GM18519 (cell line): Measurements from ENCODE around the gene FCGR3A.
"Not testable (repeated sequence)": the region's sequence is repeated elsewhere in the genome, so short reads cannot be mapped to it uniquely, and the experiment has no call there.

ENCODE experiments used
- ATAC-seq: cut with Tn5 transposase; IDR thresholded peaks from one replicate; pipeline ENCODE4 v1.9.1; 2021; ENCODE audit warnings: mild to moderate bottlenecking, moderate library complexity; ENCODE audit not compliant: unreplicated experiment, low FRiP score

Gene FCGR3A

DNA sequence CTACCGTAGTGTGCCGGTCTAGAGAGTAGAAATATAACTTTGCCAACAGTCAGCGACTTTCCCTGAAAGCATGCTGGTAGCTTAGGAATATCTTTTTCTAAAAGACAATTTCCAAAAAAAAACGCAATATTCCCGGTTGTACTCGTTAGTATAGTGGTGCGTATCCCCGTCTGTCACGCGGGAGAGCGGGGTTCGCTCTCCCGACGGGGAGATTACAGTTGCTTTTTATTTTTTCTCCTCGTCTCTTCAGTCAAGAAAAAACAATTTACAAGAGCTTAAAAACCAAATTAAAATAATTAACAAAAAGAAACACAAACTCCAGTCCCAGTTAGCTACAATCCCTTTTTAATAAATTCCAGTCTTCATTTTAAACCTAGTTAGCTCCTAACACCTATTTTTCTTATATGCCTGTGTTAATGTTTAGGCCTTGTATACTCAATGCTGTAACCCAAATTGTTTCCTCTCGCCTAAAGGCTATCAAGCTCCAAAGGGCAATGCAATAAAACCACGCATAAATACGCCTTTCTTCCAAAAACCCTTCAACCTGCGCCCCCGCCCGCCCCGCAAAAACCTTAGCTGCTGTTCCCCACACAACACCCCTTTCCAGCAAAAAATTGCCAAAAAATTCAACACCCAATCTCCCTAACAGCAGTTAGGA lies 17.5 kb downstream of the FCGR3A start:
- ATAC-seq = no peak

DNA sequence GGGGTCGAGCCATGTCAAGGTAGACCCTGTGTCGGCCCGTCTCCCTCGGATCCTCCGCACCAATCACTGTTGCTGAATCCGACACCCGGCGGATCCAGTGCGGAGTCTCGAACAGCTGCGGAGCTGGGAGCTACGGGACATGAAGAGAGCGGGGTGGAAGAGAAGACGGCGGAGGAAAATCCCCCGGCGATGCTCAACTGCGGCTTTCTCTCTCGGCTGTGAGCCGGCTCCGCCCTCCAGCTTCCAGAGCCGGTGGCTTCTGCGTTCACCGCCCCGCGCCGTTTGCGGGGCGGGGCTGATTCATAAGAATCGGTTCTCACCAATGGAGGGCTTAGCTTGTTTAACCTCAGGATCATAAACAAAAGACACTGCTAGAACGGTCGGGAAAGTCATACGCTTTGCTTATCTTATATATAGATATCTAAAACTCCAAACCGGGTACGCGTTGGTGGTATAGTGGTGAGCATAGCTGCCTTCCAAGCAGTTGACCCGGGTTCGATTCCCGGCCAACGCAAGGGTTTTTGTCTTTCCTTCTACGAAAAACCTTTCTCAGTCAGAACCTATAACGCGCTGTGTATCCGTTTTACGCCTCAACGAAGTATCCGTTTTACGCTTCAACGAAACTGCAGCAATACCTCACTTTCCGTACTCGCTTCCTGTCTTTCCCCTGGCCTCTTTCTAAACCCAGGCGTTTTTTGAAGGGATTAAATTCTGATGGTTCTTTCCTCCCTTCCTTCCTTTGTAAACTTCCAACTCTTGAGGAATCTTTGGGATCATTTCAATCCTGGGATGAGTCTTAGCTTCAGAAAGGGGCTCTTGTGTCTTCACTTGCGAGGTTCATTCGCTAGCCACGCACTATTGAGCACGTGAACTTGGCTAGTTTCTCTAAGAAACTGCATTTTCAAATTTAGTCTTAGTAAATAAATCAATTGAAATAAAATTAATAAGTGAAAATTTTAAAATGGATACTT lies 18.7 kb downstream of the FCGR3A start:
- peak; percentile 47 for ATAC-seq

GRCh38 chr1:161530158-161530557 lies 19.5 kb downstream of the FCGR3A start:
- ATAC-seq = peak; percentile 23

- ATAC-seq = not testable (repeated sequence)
These were observed 20.0 kb downstream of the FCGR3A start for GRCh38 chr1:161529463-161530104.

GRCh38 chr1:161528550-161528949 lies 21.1 kb downstream of the FCGR3A start:
- not testable (repeated sequence) for ATAC-seq

- ATAC-seq = not testable (repeated sequence)
These were observed 23.7 kb downstream of the FCGR3A start for GRCh38 chr1:161525918-161526317.

DNA sequence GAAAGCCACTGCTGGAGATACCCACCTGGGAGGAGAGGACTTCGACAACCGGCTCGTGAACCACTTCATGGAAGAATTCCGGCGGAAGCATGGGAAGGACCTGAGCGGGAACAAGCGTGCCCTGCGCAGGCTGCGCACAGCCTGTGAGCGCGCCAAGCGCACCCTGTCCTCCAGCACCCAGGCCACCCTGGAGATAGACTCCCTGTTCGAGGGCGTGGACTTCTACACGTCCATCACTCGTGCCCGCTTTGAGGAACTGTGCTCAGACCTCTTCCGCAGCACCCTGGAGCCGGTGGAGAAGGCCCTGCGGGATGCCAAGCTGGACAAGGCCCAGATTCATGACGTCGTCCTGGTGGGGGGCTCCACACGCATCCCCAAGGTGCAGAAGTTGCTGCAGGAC lies 24.3 kb downstream of the FCGR3A start:
- ATAC-seq = not testable (repeated sequence)

DNA sequence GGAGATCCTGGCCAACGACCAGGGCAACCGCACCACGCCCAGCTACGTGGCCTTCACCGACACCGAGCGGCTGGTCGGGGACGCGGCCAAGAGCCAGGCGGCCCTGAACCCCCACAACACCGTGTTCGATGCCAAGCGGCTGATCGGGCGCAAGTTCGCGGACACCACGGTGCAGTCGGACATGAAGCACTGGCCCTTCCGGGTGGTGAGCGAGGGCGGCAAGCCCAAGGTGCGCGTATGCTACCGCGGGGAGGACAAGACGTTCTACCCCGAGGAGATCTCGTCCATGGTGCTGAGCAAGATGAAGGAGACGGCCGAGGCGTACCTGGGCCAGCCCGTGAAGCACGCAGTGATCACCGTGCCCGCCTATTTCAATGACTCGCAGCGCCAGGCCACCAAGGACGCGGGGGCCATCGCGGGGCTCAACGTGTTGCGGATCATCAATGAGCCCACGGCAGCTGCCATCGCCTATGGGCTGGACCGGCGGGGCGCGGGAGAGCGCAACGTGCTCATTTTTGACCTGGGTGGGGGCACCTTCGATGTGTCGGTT lies 24.8 kb downstream of the FCGR3A start:
- not testable (repeated sequence) for ATAC-seq

- ATAC-seq = peak; percentile 32
These were observed 25.5 kb downstream of the FCGR3A start, which contains the start of gene HSPA6 for GRCh38 chr1:161523817-161524741. HSPA6 (plus strand) TSS chr1:161524540; CDS start chr1:161524659, 119 bp downstream.

- not testable (repeated sequence) for ATAC-seq
These were observed 26.4 kb downstream of the FCGR3A start for GRCh38 chr1:161523041-161523816.

DNA sequence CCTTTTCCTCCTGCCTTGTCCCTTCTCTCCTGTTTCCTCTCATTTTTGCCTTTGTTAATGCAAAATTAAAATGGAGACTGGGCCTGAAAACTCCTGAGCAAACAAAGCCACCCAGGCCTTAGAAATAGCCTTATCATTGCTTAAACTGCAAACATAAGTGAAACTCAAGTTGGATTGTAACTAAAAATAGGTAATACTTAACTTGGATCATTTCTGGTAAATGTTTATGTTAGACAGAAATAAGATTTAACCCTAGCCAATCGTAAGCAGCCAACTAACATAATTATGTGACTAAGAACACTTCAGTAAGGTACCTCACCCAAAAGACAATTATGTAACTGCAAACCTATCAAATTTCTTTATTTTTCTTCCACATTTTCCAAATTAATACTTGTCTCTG lies 35.7 kb downstream of the FCGR3A start:
- not testable (repeated sequence) for ATAC-seq

DNA sequence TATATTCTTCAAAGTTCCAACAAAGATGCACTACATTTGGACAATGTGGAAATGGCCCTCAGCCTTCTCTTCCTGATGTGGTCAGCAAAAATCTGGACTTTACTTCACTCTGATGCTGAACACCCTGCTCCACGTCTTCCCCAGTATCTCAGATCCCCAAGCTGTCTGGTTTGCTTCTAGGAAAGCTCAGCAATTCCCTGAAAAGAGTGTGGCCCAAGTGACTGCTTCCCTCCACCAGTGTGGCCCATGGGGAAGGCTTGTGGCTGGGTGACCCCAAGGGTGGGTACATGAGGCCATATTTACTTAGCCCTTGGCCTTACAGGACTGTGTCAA lies 36.2 kb downstream of the FCGR3A start:
- not testable (repeated sequence) for ATAC-seq

DNA sequence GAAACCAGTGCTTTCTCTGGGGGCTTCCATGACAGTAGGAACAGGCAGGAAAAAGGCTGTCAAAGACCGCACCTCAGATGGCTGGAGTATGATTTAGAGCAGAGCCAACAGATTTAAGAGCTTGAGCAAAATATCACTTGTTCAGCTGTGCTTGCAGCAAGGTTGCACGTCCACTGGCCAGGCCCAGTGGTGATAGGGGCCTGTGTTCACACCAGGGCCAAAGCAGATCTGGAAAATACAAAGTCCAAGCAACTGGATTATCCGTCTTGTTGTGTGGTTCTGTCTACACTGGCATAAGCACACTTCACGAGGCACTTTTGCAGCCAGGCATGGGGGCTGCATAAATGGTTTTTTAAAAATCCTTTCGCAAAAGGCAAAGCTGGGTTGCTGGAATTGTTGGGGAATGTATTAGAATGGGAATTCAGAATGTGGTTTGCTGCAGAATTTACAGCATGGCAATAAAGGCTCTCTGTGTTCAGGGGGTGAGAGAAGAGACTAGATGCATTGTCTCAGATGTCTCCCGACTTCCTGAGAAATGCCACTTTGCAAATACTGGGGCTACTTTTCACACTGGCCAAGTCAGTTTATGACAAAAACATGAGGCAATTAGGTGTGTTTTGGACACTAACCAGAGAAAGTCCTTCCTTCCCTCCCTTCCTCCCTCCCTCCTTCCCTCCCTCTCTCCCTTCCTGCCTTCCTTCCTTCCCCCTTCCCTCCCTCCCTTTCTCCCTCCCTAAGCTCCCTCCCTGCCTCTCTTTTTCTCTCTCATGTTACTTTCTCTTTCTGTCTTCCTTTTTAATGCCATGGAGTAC lies 36.8 kb downstream of the FCGR3A start:
- not testable (repeated sequence) for ATAC-seq

DNA sequence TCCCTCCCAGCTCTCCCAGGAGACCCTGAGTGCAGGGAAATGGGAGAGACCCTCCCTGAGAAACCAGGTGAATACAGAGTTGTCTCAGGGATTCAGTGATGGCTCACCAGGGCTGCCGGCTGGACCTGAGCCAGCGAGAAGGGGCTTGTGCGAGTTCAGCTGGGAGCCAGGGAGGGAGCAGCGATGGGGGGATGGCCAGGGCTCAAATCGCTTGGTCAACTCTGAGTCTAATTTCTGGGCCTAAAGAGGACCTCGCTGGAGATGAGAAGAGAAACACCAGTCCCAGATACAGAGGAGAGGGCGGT lies 37.9 kb downstream of the FCGR3A start:
- no peak for ATAC-seq

- no peak for ATAC-seq
These were observed 38.4 kb downstream of the FCGR3A start for GRCh38 chr1:161511018-161511755.

- no peak for ATAC-seq
These were observed 39.1 kb downstream of the FCGR3A start for GRCh38 chr1:161510477-161510876.

DNA sequence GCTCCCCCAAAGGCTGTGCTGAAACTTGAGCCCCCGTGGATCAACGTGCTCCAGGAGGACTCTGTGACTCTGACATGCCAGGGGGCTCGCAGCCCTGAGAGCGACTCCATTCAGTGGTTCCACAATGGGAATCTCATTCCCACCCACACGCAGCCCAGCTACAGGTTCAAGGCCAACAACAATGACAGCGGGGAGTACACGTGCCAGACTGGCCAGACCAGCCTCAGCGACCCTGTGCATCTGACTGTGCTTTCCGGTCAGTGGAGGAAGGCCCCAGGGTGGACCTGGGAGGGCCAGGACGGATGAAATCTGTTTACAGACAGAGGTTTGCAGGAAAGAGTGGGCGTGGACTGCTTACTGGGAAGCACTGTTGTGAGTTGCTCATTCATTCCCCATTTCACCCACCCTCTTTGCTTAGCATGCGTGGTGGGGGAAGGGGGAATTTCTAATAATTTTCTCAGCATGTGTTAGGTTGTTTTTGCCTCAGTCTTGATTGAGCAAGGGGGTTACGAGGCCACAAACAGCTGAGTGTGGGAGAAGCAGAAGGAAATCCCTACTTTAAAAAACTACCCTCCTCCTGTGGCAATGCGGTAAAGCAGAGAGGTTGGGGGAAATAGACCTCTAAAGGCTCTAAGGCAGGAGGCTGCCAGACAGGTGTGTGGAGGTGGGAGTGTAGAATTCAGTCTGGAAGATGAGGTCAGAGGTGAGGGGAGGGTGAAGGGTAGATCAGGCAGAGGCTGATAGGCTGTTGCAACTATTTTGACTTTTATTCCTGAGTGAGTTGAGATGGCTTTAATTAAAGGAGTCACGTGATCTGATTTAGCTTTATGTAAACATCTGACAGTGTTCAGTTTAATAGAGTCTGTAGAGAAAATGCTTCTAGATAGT lies 43.0 kb downstream of the FCGR3A start:
- no peak for ATAC-seq
